ENCODE measurements around the gene MRS2.

GRCh38 chr6:24391208-24391607 is 11.5 kb upstream of the MRS2 start:
- no peak for TF ChIP-seq POLR2A (IDR thresholded peaks at IDR 0.05)
- TF ChIP-seq, protein P1, sequence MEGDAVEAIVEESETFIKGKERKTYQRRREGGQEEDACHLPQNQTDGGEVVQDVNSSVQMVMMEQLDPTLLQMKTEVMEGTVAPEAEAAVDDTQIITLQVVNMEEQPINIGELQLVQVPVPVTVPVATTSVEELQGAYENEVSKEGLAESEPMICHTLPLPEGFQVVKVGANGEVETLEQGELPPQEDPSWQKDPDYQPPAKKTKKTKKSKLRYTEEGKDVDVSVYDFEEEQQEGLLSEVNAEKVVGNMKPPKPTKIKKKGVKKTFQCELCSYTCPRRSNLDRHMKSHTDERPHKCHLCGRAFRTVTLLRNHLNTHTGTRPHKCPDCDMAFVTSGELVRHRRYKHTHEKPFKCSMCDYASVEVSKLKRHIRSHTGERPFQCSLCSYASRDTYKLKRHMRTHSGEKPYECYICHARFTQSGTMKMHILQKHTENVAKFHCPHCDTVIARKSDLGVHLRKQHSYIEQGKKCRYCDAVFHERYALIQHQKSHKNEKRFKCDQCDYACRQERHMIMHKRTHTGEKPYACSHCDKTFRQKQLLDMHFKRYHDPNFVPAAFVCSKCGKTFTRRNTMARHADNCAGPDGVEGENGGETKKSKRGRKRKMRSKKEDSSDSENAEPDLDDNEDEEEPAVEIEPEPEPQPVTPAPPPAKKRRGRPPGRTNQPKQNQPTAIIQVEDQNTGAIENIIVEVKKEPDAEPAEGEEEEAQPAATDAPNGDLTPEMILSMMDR (IDR thresholded peaks at IDR 0.05), result no peak
